Progenitor cell of endocrine pancreas (in vitro differentiated cells): ENCODE data around the gene PLCD3. TPM values are rescaled to one million over a fixed set of nuclear protein-coding genes. Genes with fewer than 3 reads are reported as not detected.

Source experiments
- DNase-seq: peaks from one replicate; pipeline ENCODE4 v3.0.0; 2021; ENCODE audit warnings: low spot score; ENCODE audit not compliant: unreplicated experiment
- H3K27ac Mint-ChIP-seq: 2 replicates; pipeline ENCODE4 v1.8.0; 2021; ENCODE audit warnings: mild to moderate bottlenecking, moderate library complexity, mixed read lengths
- H3K27me3 Mint-ChIP-seq: 2 replicates; pipeline ENCODE4 v1.8.0; 2021; ENCODE audit warnings: mixed read lengths
- H3K36me3 Mint-ChIP-seq: 2 replicates; pipeline ENCODE4 v1.8.0; 2022; ENCODE audit warnings: mixed read lengths; ENCODE audit not compliant: insufficient read depth
- H3K4me1 Mint-ChIP-seq: 2 replicates; pipeline ENCODE4 v1.8.0; 2021; ENCODE audit warnings: low read depth, mixed read lengths
- H3K4me3 Mint-ChIP-seq: 2 replicates; pipeline ENCODE4 v1.8.0; 2021; ENCODE audit warnings: low read depth, mild to moderate bottlenecking, moderate library complexity, mixed read lengths
- H3K9me3 Mint-ChIP-seq: 2 replicates; pipeline ENCODE4 v1.8.0; 2021; ENCODE audit warnings: low read depth, mixed read lengths
- CTCF ChIP-seq: fragments of 200-600 bp; sonication (generic); IDR thresholded peaks from one replicate; pipeline ENCODE4 v1.5.0; 2021; ENCODE audit warnings: antibody characterized with exemption, mild to moderate bottlenecking; ENCODE audit not compliant: unreplicated experiment
- total RNA-seq: library from RNA; stranded (reverse); gene quantifications from 2 replicates; pipeline ENCODE4 v1.2.1, GENCODE V29; 2021

PLCD3 gene
- total RNA-seq, 1 donor from 2014 or later = 26.7 TPM

GRCh38 chr17:45117334-45117733 is 15.0 kb downstream of the PLCD3 start:
- no peaks in the 10 kb centered on the region for H3K27me3 Mint-ChIP-seq
- DNase-seq = no peak
- no peaks in the 10 kb centered on the region for H3K36me3 Mint-ChIP-seq
- H3K4me3 Mint-ChIP-seq = no peak overlapping the region
- no peaks in the 10 kb centered on the region for H3K4me1 Mint-ChIP-seq
- no peak overlapping the region for H3K27ac Mint-ChIP-seq
- H3K9me3 Mint-ChIP-seq = no peaks in the 10 kb centered on the region
- no peak for TF ChIP-seq CTCF

DNA sequence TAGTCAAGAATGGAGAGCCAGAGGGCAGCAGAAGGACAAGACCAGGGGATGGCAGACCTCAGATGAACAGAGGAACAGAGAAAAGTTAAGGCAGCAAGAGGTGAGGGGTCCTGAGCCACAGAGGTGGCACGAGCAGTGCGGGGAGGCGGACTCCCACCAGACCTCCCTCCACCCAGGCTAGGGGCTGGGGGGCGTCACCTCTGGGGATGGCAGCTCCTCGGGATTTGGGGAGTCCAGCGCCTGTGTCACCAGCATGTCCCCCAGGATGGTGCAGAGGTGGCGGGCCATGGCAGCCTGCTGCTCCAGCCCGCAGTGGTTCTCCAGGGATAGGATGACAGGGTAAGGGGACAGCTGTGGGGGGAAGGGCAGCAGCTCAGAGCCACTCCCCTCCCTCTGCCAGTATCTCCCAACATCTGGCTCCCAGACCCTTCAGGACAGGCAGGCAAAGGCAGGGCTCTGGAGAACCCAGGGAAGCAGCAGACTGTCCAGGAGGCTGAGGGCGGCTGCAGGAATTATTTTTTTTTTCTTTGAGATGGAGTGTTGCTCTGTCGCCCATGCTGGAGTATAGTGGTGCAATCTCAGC is 15.8 kb downstream of the PLCD3 start:
- H3K36me3 Mint-ChIP-seq = no peaks in the 10 kb centered on the region
- no peak for DNase-seq
- H3K27ac Mint-ChIP-seq = no peak overlapping the region
- no peaks in the 10 kb centered on the region for H3K4me1 Mint-ChIP-seq
- no peak for TF ChIP-seq CTCF
- no peaks in the 10 kb centered on the region for H3K27me3 Mint-ChIP-seq
- no peaks in the 10 kb centered on the region for H3K9me3 Mint-ChIP-seq
- no peak overlapping the region for H3K4me3 Mint-ChIP-seq

- DNase-seq = no peak
- Mint-ChIP-seq H3K36me3 (no peaks in the 10 kb centered on the region), H3K27ac (no peak overlapping the region), H3K9me3 (no peaks in the 10 kb centered on the region), H3K4me3 (no peak overlapping the region), H3K27me3 (no peaks in the 10 kb centered on the region), H3K4me1 (no peaks in the 10 kb centered on the region)
- no peak for TF ChIP-seq CTCF
Observed at GRCh38 chr17:45115871-45116270, 16.4 kb downstream of the PLCD3 start.

- H3K4me3 Mint-ChIP-seq = no peak overlapping the region
- no peaks in the 10 kb centered on the region for H3K27me3 Mint-ChIP-seq
- no peak for TF ChIP-seq CTCF
- no peaks in the 10 kb centered on the region for H3K36me3 Mint-ChIP-seq
- H3K27ac Mint-ChIP-seq = no peak overlapping the region
- DNase-seq = no peak
- no peaks in the 10 kb centered on the region for H3K4me1 Mint-ChIP-seq
- H3K9me3 Mint-ChIP-seq = no peaks in the 10 kb centered on the region
Observed at GRCh38 chr17:45115015-45115625, 17.2 kb downstream of the PLCD3 start.

DNA sequence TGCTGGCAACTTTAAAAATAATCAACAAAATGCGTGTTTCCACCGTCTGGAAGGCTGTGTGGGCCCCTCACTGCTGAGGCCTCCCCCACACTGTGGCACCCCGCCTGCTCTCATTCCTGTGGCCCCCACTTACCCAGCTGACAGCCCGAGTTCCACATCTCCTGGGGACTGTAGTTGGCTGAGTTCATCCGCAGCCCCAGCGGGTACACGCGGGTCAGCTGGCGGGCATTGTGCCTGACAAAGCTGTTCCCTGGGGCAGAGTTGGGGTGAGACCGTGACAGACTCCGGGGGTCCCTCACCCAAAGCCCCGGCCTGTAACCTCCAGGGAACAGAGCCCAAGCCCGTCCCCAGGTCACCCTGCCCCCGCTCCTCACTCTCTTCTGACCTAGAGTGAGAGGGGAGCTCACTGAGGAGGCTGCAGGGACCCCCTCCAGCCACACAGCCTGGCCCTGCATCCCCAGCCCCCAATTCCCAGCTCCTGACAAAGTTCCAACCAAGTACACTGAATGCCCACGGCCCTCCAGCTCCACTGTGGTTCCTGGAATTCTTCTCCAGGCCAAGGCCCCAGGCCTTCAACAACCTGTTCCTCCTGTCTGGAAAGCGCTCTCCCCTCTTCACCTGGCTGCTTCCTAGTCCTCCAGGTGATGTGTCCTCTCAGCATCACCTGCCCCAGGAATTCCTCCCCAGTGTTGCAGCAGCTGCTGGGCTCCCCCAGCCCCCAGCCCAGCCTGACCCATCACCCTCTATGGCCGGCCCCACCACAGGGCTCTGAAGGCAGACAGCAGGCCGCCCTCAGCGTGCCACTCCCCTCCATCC is 18.0 kb downstream of the PLCD3 start:
- Mint-ChIP-seq H3K27me3 (no peaks in the 10 kb centered on the region), H3K4me1 (no peaks in the 10 kb centered on the region), H3K4me3 (no peak overlapping the region), H3K36me3 (no peaks in the 10 kb centered on the region), H3K27ac (no peak overlapping the region), H3K9me3 (no peaks in the 10 kb centered on the region)
- TF ChIP-seq CTCF = no peak
- DNase-seq = no peak
